K562 (cell line): ENCODE measurements around the gene CAPN5. TPM values are rescaled to one million over a fixed set of nuclear protein-coding genes. Genes with fewer than 3 reads are reported as not detected.

Experiments
- ARID1B ChIP-seq: fragments of 450-650 bp; IDR thresholded peaks from 2 replicates; pipeline ENCODE4 v1.6.1; 2016; ENCODE audit warnings: antibody characterized with exemption, mild to moderate bottlenecking, inconsistent platforms
- ATF7 ChIP-seq: fragments of 450-650 bp; IDR thresholded peaks from 2 replicates; pipeline ENCODE4 v1.7.1; 2014; ENCODE audit warnings: mild to moderate bottlenecking, moderate library complexity
- CTCFL ChIP-seq: IDR thresholded peaks from 2 replicates; pipeline ENCODE4 v1.6.1; 2011; ENCODE audit warnings: borderline replicate concordance, low read depth, mild to moderate bottlenecking, moderate library complexity, low read length; ENCODE audit not compliant: insufficient read depth, poor library complexity, severe bottlenecking
- CUX1 ChIP-seq: fragments of 200-800 bp; sonication (Bioruptor generic); IDR thresholded peaks from 2 replicates; pipeline ENCODE4 v1.6.1; 2016; ENCODE audit warnings: missing genetic modification characterization, missing compliant biosample characterization
- DPF2 ChIP-seq: fragments of 450-650 bp; IDR thresholded peaks from 2 replicates; pipeline ENCODE4 v1.6.1; 2016
- HMG20A ChIP-seq: fragments of 450-650 bp; formaldehyde crosslinking; conservative IDR thresholded peaks from 2 replicates; pipeline ENCODE4 v1.4.0; 2020; ENCODE audit warnings: mild to moderate bottlenecking, mixed read lengths
- HOMEZ ChIP-seq: fragments of 250-450 bp; sonication (Bioruptor Pico); IDR thresholded peaks from 2 replicates; pipeline ENCODE4 v1.4.0; 2020; ENCODE audit warnings: mild to moderate bottlenecking, moderate library complexity
- JUND ChIP-seq, 2 experiments: IDR thresholded peaks; 2 replicates in 1 of 2; 3 replicates in 1 of 2; pipeline ENCODE4 v1.6.1; 2011; ENCODE audit warnings: borderline replicate concordance in 2 of 2, low read depth in 2 of 2, low read length in 2 of 2, improper control_type of control experiment in 1 of 2, missing biosample characterization in 1 of 2, missing genetic modification characterization in 1 of 2, missing genetic modification reagents in 1 of 2
- OTX1 ChIP-seq: fragments of 450-650 bp; formaldehyde crosslinking; IDR thresholded peaks from 2 replicates; pipeline ENCODE4 v1.4.0; 2022; ENCODE audit warnings: mild to moderate bottlenecking
- RAD21 ChIP-seq, 2 experiments: fragments of 250-450 bp in 1 of 2; fragments of 450-650 bp in 1 of 2; sonication (Bioruptor Pico) in 1 of 2; formaldehyde crosslinking in 1 of 2; IDR thresholded peaks in 1 of 2; conservative IDR thresholded peaks in 1 of 2; 2 replicates each; pipeline versions ENCODE4 v1.4.0 to v1.8.0; 2020 to 2022; ENCODE audit warnings: mild to moderate bottlenecking in 2 of 2, moderate library complexity in 1 of 2
- RBM39 ChIP-seq: fragments of 200-400 bp; formaldehyde crosslinking; optimal IDR thresholded peaks from 2 replicates; pipeline ENCODE3; 2018; ENCODE audit warnings: low read depth, low read length
- SREBF2 ChIP-seq: sonication (generic); formaldehyde crosslinking; IDR thresholded peaks from 2 replicates; pipeline ENCODE4 v1.4.0; 2020; ENCODE audit warnings: mild to moderate bottlenecking, missing genetic modification reagents
- ZFP1 ChIP-seq: fragments of 450-650 bp; formaldehyde crosslinking; IDR thresholded peaks from 2 replicates; pipeline ENCODE4 v1.4.0; 2020; ENCODE audit warnings: mild to moderate bottlenecking, mixed read lengths
- polyA plus RNA-seq, 8 experiments: library from polyadenylated mRNA; depleted of rRNA in 4 of 8; stranded (reverse) in 5 of 8; unstranded in 3 of 8; fragments of >200 nt; fragmentation: Nextera tagmentation in 2 of 8; fragmentation: Illumina TruSeq in 1 of 8; extraction: Ambion mirVana in 2 of 8; extraction: Trizol in 1 of 8; gene quantifications; 2 replicates each; pipeline versions ENCODE4 v1.2.1 to v1.2.3, GENCODE V29; 2011 to 2014; ENCODE audit warnings: inconsistent platforms in 1 of 8, missing spikeins in 1 of 8
- total RNA-seq, 7 experiments: library from RNA; depleted of rRNA in 6 of 7; stranded (reverse); fragments of >200 nt in 6 of 7; fragmentation: Illumina TruSeq in 2 of 7; extraction: Trizol in 2 of 7; gene quantifications; 2 replicates each; pipeline versions ENCODE4 v1.2.1 to v1.2.3, GENCODE V29; 2011 to 2021; ENCODE audit warnings: low replicate concordance in 1 of 7

CAPN5 gene
- total and polyA plus RNA-seq, 9 of the 15 experiments (the other 6 are each of a cell fraction or from before 2014, with no cell fraction given), result 0.04 to 0.44 (median 0.14) TPM; not detected in 2

GRCh38 chr11:77019976-77020595 is 46.7 kb upstream of the CAPN5 start (continued):
- TF ChIP-seq CUX1 (CRISPR knock-in tag) (no peak), ARID1B (0 out of 2 replicates have a peak, but pooled peaks have one; percentile 20), DPF2 (no peak), RAD21 (CRISPR knock-in tag; conservative IDR thresholded peaks at IDR 0.05 in 1 of 2, IDR thresholded peaks at IDR 0.05 in 1 of 2) (0 out of 4 replicates have a peak, but pooled peaks of 1 of the 2 experiments have one; percentile 5), CTCFL (no peak), JUND (IDR thresholded peaks at IDR 0.05; ENCODE audit: borderline replicate concordance, low read depth, low read length) (peak; percentile 12; the same call in 1 of the 2 replicates), JUND (tag; IDR thresholded peaks at IDR 0.05; ENCODE audit: borderline replicate concordance, low read depth, low read length) (no peak), HMG20A (CRISPR knock-in tag) (no peak), OTX1 (CRISPR knock-in tag) (no peak), RBM39 (no peak), ATF7 (no peak), HOMEZ (no peak), ZFP1 (no peak), SREBF2 (CRISPR knock-in tag) (no peak)
